Esophagus muscularis mucosa (tissue), 4 donors: ENCODE results near the gene RPL13. TPM values are rescaled to one million over a fixed set of nuclear protein-coding genes. Genes with fewer than 3 reads are reported as not detected.

Experiments used
- DNase-seq: peaks from one replicate; pipeline ENCODE4 v3.0.0-alpha.2; 2017; ENCODE audit errors: extremely low spot score
- H3K27ac ChIP-seq, 4 donors: fragments of 200-600 bp; sonication (generic); replicated peaks in 1 of 4; 1 replicate in 3 of 4; 2 replicates in 1 of 4; pipeline ENCODE4 v1.5.1; 2016 to 2019; ENCODE audit warnings: mild to moderate bottlenecking in 1 of 4
- H3K27me3 ChIP-seq, 4 donors: fragments of 200-600 bp; sonication (generic); one replicate each; pipeline versions ENCODE4 v1.5.1 to v1.6.0; 2016 to 2019
- H3K36me3 ChIP-seq, 4 donors: fragments of 200-600 bp; sonication (generic); one replicate each; pipeline ENCODE4 v1.5.1; 2016 to 2019
- H3K4me1 ChIP-seq, 4 donors: fragments of 200-600 bp; sonication (generic); one replicate each; pipeline ENCODE4 v1.5.1; 2016 to 2019
- H3K4me3 ChIP-seq, 4 donors: fragments of 200-600 bp; sonication (generic); 1 replicate in 2 of 4; 2 replicates in 2 of 4; pipeline ENCODE4 v1.5.1; 2016 to 2019; ENCODE audit warnings: mild to moderate bottlenecking in 4 of 4, moderate library complexity in 1 of 4
- H3K9me3 ChIP-seq, 4 donors: fragments of 200-600 bp; sonication (generic); 1 replicate in 3 of 4; 2 replicates in 1 of 4; pipeline ENCODE4 v1.5.1; 2016 to 2019
- EP300 ChIP-seq: sonication (generic); formaldehyde crosslinking; IDR thresholded peaks from one replicate; pipeline ENCODE4 v1.6.1; 2017; ENCODE audit warnings: antibody characterized with exemption
- POLR2A ChIP-seq: fragments of 450-650 bp; IDR thresholded peaks from one replicate; pipeline ENCODE4 v1.6.1; 2017; ENCODE audit warnings: antibody characterized with exemption, moderate library complexity, mild to moderate bottlenecking, low read depth
- POLR2AphosphoS5 ChIP-seq, 2 donors: sonication (generic); formaldehyde crosslinking; IDR thresholded peaks; one replicate each; pipeline ENCODE4 v1.6.1; 2017; ENCODE audit warnings: antibody characterized with exemption in 2 of 2
- WGBS: methylation state at CpG from one replicate; pipeline ENCODE4 v1.1.5; 2018; 5-methylcytosine and 5-hydroxymethylcytosine counted together
- intact Hi-C: fragments of 100-400 bp; cut with DNase I; formaldehyde crosslinking; loops from one replicate; pipeline ENCODE4 v1.15.1; 2023
- total RNA-seq, 4 donors: library from RNA; depleted of rRNA; stranded (reverse); fragments of >200 nt; gene quantifications; one replicate each; pipeline versions ENCODE4 v1.1.0 to v1.2.1, GENCODE V29; 2016
- TF ChIP-seq, protein P1 (sequence below), 3 experiments: fragments of 200-600 bp in 2 of 3; fragments of 450-650 bp in 1 of 3; sonication (generic) in 2 of 3; IDR thresholded peaks; one replicate each; pipeline ENCODE4 v1.5.1; 2017 to 2019; ENCODE audit warnings: antibody characterized with exemption in 3 of 3, mild to moderate bottlenecking in 2 of 3, moderate library complexity in 1 of 3

The RPL13 gene
- total RNA-seq, 4 donors from 2014 or later: 4,039 to 6,804 (median 5,312) TPM

DNA sequence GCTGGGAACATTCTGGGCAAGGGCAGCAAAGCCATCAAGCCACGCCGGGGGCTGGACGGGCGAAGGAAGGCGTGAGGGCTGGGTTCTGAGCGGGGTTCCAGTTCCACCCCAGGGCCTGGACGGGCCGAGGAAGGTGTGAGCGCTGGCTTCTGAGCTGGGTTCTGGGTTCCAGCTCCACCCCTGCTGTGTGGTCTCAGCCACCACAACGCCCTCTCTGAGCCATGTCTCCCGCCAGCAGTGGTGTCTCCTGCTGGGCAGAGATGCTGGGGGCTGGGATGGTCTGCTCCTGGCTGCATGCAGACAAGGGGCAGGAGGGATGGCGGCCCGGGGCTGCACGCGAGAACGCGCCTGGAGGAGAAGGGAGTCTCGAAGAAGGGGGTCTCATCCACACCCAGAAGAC is 11.2 kb downstream of the RPL13 start:
- 67% methylated on average over 12 of the region's 18 CpGs for WGBS
- Histone ChIP-seq H3K27ac (no peak overlapping the region), H3K4me3 (no peak overlapping the region), H3K36me3 (no peaks in the 10 kb centered on the region), H3K9me3 (no peaks in the 10 kb centered on the region), H3K4me1 (peaks cover 22 to 40% (median 31%) of the 10 kb centered on the region in 4 donors), H3K27me3 (peaks cover 6 to 84% (median 31%) of the 10 kb centered on the region in 4 donors)
- intact Hi-C loops: no loop called here
- TF ChIP-seq, protein P1, sequence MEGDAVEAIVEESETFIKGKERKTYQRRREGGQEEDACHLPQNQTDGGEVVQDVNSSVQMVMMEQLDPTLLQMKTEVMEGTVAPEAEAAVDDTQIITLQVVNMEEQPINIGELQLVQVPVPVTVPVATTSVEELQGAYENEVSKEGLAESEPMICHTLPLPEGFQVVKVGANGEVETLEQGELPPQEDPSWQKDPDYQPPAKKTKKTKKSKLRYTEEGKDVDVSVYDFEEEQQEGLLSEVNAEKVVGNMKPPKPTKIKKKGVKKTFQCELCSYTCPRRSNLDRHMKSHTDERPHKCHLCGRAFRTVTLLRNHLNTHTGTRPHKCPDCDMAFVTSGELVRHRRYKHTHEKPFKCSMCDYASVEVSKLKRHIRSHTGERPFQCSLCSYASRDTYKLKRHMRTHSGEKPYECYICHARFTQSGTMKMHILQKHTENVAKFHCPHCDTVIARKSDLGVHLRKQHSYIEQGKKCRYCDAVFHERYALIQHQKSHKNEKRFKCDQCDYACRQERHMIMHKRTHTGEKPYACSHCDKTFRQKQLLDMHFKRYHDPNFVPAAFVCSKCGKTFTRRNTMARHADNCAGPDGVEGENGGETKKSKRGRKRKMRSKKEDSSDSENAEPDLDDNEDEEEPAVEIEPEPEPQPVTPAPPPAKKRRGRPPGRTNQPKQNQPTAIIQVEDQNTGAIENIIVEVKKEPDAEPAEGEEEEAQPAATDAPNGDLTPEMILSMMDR (IDR thresholded peaks at IDR 0.05): no peak
- no peak for TF ChIP-seq EP300
- TF ChIP-seq POLR2AphosphoS5 (IDR thresholded peaks at IDR 0.05): no peak
- TF ChIP-seq POLR2A: no peak
- DNase-seq: no peak

DNA sequence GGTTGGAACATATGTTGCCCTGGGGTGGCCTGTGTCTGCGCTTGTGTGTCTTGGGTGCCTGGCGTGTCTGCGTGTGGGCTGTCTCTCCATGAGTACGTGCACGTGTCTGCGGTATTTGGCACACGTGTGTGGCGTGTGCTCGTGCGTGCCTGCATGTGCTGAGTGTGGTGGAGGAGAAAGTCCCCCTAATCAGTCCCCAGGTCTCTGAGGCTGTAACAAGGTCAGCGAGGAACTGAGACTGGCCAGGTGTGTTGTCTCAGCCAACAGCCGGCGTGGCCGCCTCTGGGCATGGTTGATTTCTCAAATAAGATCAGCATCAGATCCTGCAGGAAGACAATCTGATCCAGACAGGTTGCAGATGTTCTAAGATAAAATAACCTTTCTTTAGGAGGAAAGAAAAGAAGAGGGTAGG is 11.6 kb downstream of the RPL13 start:
- H3K36me3 ChIP-seq: no peaks in the 10 kb centered on the region
- peaks cover 22 to 40% (median 31%) of the 10 kb centered on the region in 4 donors for H3K4me1 ChIP-seq
- no peaks in the 10 kb centered on the region for H3K9me3 ChIP-seq
- TF ChIP-seq POLR2A (no peak), EP300 (no peak), POLR2AphosphoS5 (IDR thresholded peaks at IDR 0.05) (peak in 1 of 2 donors; percentile 4)
- TF ChIP-seq, protein P1 (IDR thresholded peaks at IDR 0.05): no peak
- WGBS: 0% methylated on average over 2 of the region's 14 CpGs
- H3K4me3 ChIP-seq: no peak overlapping the region
- no peak overlapping the region for H3K27ac ChIP-seq
- peaks cover 6 to 89% (median 34%) of the 10 kb centered on the region in 4 donors for H3K27me3 ChIP-seq
- no peak for DNase-seq
- intact Hi-C loops: no loop called here

DNA sequence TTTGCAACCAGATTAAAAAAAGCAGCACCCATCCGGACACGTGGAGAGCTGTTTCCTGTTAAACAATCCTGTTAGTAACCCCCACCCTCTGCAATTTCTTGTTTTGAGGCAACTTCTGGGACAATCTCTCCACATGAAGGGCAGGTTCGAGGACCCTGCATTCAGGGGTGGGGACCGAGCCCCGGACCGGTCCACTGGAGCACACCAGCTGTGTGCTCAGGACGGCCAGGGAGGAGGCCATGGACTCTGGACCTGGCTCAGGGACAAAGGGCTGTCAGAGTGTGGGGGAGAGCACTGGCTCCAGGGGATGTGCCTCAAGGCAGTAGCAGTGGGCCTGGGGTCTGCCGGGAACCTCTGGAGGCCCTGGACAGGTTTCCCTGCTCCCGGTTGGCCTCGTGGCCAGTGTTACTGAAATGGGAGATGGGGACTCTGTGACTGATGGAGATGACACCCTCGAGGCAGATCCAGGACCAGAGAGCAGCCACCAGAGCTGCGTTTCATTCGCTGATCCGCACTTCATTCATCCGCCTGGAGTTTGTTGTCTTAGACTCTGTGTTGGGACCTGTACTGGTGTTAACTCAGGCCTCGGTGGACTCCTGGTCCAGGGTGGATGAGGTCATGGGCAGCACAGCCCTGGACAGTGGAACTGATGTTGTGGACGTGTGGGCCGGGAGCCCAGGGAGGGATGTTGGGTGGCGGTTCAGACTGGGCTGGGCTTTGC is 12.2 kb downstream of the RPL13 start:
- H3K9me3 ChIP-seq: no peaks in the 10 kb centered on the region
- WGBS: 76% methylated on average over 12 of the region's 19 CpGs
- no peak overlapping the region for H3K4me3 ChIP-seq
- no peaks in the 10 kb centered on the region for H3K36me3 ChIP-seq
- H3K4me1 ChIP-seq: peaks cover 22 to 40% (median 31%) of the 10 kb centered on the region in 4 donors
- H3K27me3 ChIP-seq: peaks cover 6 to 94% (median 35%) of the 10 kb centered on the region in 4 donors
- intact Hi-C loops: no loop called here
- TF ChIP-seq POLR2AphosphoS5 (IDR thresholded peaks at IDR 0.05): no peak
- no peak for TF ChIP-seq EP300
- TF ChIP-seq, protein P1 (IDR thresholded peaks at IDR 0.05): no peak
- TF ChIP-seq POLR2A: no peak
- DNase-seq: no peak
- no peak overlapping the region for H3K27ac ChIP-seq

DNA sequence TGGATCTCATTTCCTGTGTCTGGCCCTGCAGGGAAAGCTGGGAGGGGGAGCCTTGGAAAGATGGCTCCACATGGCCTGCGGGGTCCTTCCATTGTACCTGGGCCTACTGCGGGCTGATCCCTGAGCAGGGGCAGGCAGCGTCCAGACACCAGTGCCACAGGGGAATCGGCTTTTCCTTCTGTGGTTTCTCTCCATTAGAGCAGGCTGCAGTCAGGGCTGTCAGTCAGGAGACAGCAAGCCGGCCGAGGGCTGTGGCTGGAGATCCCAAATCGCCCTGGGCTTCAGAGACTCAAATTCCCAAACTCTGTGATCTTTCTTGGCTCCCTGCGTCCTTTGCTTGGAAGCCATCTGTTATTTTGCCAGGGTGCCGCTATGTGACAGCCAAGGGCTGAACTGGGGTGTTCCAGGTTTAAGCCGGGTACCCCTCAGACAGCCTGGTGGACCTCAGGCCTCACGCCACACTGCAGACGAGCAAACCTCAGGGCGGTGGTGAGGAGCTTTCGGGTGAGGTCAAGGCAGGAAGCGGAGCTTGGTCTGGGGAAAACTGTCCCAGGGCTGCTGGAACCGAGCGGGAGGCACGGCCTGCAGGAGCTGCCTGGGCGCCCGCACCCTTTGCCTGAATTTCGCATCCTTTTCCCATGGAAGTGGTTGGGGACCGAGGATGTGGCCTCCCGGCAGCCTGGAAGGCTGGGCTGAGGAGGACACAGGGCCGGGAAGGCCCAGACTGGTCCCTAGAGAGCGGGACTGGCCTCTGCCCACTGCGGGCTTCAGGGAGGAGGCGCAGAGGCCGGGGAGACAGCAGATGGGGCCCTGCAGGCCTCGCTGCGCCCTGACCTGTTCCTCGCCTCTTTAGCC is 13.6 kb downstream of the RPL13 start:
- Histone ChIP-seq H3K27me3 (peaks cover 6 to 92% (median 34%) of the 10 kb centered on the region in 4 donors), H3K9me3 (no peaks in the 10 kb centered on the region), H3K4me3 (peak overlapping the region in 3 of 4 donors; percentile 35 to 49 (median 36)), H3K27ac (no peak overlapping the region), H3K4me1 (peaks cover 22 to 40% (median 31%) of the 10 kb centered on the region in 4 donors), H3K36me3 (no peaks in the 10 kb centered on the region)
- 81% methylated on average over 20 of the region's 31 CpGs for WGBS
- intact Hi-C loops: no loop called here
- DNase-seq: no peak
- no peak for TF ChIP-seq POLR2A

DNA sequence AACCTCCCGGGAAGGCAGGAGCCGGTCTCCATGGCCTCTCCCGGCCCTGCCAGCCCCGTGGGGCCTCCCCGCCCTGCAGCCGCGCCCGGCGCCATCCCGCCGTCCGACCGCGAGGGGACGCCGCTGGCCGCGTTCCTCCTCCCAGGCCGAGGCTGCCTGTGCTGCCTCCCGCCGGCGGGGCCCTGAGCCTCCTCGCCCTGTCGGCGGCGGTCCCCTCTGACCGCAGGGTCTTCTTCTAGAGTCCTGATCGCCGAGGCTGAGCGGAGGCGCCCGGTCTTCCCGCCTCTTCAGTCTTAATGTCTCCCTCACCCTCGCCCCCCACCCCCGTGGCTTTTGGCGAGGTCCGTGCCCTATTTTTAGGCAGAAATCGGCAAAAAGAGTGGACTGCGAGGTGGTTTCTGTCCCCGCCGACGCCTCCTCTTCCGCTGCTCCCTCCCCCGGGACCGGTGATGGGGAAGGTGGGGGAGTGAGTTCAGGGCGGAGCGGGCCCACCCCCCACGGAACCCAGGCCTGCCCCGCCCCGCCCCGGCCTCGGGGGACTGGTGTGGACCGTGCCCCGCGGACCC is 14.3 kb downstream of the RPL13 start:
- intact Hi-C loops: no loop called here
- H3K9me3 ChIP-seq: no peaks in the 10 kb centered on the region
- no peak for DNase-seq
- H3K4me3 ChIP-seq: peak overlapping the region; percentile 35 to 49 (median 36)
- 0% methylated on average over 7 of the region's 55 CpGs for WGBS
- H3K27me3 ChIP-seq: peaks cover 6 to 84% (median 30%) of the 10 kb centered on the region in 4 donors
- H3K4me1 ChIP-seq: peaks cover 22 to 40% (median 31%) of the 10 kb centered on the region in 4 donors
- H3K36me3 ChIP-seq: no peaks in the 10 kb centered on the region
- no peak overlapping the region for H3K27ac ChIP-seq
- TF ChIP-seq, protein P1 (IDR thresholded peaks at IDR 0.05): peak in 2 of 3 experiments; percentile 36 to 57
- no peak for TF ChIP-seq POLR2AphosphoS5 (IDR thresholded peaks at IDR 0.05)
